Breast epithelium (tissue), 3 donors: ENCODE measurements around the gene EIF3A.

Experiments
- CTCF ChIP-seq, 3 donors: fragments of 450-650 bp; IDR thresholded peaks; one replicate each; pipeline ENCODE4 v1.5.1; 2016 to 2017; ENCODE audit warnings: antibody characterized with exemption in 3 of 3, mild to moderate bottlenecking in 3 of 3, moderate library complexity in 3 of 3
- POLR2A ChIP-seq: fragments of 450-650 bp; IDR thresholded peaks from one replicate; pipeline ENCODE4 v1.6.1; 2016; ENCODE audit warnings: antibody characterized with exemption, mild to moderate bottlenecking, moderate library complexity

- TF ChIP-seq CTCF (IDR thresholded peaks at IDR 0.05): no peak
- TF ChIP-seq POLR2A: no peak
Measured at GRCh38 chr10:119023553-119023868, 57.1 kb downstream of the EIF3A start.
